GM19043 (cell line): ENCODE measurements around the gene ITPRIPL2.

Experiments
- ATAC-seq: cut with Tn5 transposase; IDR thresholded peaks from one replicate; pipeline ENCODE4 v1.9.1; 2021; ENCODE audit warnings: low read depth; ENCODE audit not compliant: unreplicated experiment

The ITPRIPL2 gene

DNA sequence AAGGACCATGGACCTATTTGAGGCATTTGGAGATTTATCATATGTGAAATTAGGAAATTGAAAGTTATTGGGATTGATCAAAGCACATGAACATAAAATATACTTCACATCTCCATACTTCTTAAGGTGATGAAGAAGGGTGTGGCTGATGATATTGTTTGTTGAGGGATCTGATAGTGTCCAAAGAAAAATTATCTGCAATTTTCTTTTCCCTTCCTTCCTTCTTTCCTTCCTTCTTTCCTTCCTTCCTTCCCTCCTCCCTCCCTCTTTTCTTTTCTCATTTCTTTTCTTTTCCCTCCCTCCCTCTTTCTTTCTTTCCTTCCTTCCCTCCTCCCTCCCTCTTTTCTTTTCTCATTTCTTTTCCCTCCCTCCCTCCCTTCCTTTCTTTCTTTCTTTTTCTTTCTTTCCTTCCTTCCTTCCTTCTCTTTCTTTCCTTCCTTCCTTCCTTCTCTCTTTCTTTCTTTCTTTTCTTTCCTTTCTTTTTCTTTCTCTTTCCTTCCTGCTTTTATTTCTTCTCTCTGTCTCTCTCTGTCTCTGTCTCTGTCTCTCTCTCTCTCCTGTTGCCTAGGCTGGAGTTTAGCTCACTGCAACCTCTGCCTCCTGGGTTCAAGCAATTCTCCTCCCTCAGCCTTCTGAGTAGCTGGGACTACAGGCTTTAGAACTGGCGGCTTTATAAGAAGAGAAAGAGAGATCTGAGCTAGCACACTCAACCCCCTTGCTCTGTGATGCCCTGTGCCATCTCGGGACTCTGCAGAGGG lies 20.9 kb upstream of the ITPRIPL2 start:
- no peak for ATAC-seq

GRCh38 chr16:19093631-19094541 lies 19.9 kb upstream of the ITPRIPL2 start:
- ATAC-seq = no peak

GRCh38 chr16:19094542-19095365 lies 19.0 kb upstream of the ITPRIPL2 start:
- no peak for ATAC-seq

DNA sequence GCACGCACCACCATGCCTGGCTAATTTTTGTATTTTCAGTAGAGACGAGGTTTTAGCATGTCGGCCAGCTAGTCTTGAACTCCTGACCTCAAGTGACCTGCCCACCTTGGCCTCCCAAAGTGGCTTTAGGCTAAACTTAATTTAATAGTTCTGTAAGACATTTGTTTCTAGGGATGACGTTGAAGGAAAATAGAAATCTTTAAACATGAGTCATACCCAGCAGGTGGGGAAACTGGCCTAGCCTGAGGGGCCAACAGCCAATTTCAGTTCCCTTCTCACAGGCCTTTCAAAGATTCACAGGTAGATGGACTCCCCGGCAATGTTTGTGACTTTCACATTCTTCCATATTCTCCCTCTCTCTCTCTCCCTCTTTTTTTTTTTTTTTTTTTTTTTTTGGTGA lies 18.1 kb upstream of the ITPRIPL2 start:
- ATAC-seq = no peak

DNA sequence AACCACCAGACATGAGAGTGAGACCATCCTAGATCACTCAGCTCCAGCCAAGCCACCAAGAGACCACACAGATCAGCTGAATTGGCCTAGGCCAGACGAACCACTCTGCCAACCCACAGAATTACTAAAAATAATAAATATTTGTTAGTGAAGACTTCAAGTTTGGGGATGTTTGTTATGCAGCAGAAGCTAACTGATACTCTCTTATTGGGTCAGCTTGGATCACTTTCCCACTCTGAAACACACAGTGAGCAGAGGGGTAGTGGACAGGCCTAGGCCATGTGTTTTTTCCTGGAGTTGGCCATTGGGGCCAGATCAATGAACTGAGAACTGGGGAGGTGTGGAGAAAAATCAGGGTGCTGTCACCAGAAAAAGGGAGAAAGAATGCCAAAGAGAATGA lies 15.6 kb upstream of the ITPRIPL2 start:
- no peak for ATAC-seq

- ATAC-seq = no peak
Measured at GRCh38 chr16:19102187-19102872, 11.4 kb upstream of the ITPRIPL2 start.

- no peak for ATAC-seq
Measured at GRCh38 chr16:19104607-19105006, 9.2 kb upstream of the ITPRIPL2 start.

DNA sequence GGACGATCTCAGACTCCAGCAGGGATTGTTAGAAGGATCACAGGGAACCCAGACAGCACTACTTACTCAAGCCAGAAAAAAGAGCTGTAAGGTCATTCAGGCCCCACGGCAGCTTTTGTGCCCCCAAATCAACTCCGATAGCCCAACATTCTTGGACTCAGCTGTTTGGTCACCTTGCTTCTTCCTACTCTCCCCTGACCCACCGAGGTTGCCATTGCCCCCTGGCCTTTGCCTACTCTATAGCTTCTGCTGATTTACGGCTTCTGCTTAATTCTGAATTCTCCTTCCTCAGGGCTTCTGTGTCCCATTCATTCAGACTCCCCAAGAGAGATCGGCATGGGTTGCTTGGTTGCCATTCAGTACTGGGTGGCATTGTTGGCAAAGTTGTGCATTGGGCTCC lies 8.6 kb upstream of the ITPRIPL2 start:
- no peak for ATAC-seq

DNA sequence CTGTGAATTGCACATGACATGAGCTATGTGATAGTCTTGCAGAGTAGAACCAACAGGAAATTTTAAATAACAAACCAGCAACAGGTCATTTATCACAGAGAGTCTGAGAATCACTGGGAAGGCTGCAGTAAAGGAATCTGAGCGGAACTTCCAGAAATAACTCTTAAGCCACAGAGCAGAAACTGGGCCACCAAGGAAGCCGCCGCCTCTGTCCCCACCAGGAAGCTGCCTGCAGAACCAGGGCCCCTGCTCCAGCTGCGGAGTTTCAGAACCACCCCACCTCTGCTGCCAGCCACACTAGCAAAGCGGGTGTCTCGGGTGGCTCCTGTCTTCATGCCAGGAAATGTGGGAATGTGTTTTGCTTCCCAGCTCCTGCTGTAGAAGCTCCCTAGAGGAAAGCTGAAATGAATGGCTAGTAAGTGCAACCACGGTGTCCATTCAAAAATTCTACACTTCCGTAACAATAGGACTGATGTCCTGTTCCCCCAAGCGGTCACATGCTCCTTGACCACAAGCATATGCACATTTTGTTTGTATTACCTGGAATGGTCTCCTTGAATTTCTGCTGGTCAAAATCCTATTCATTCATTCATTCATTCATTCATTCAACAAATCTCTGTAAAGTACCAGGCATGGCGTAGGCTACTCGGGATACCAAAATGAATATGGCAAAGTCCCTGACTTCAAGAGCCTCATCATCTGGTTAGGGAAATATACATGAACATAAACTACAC lies 7.7 kb upstream of the ITPRIPL2 start:
- no peak for ATAC-seq

GRCh38 chr16:19106625-19107020 lies 7.1 kb upstream of the ITPRIPL2 start:
- no peak for ATAC-seq

- ATAC-seq = no peak
Measured at GRCh38 chr16:19108409-19109287, 5.1 kb upstream of the ITPRIPL2 start.

- no peak for ATAC-seq
Measured at GRCh38 chr16:19109288-19109664, 4.5 kb upstream of the ITPRIPL2 start.

GRCh38 chr16:19110537-19111360 lies 3.0 kb upstream of the ITPRIPL2 start:
- no peak for ATAC-seq

DNA sequence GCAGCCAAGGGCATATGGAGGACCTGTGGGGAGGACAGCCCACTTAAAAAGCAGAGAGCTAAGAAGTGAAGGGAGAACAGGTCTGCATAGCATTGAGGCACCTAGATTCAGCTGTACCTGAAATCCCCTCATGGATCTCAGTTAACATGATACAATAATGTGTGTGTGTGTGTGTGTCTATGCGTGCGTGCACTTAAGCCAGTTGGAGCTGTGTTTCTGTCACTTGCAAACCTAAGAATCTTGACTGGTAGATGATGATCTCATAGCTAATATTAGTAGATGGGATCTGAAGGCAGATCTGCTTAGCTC lies 1.7 kb upstream of the ITPRIPL2 start:
- ATAC-seq = no peak

- ATAC-seq = no peak
Measured at GRCh38 chr16:19114359-19115147, 789 bp downstream of the ITPRIPL2 start.

DNA sequence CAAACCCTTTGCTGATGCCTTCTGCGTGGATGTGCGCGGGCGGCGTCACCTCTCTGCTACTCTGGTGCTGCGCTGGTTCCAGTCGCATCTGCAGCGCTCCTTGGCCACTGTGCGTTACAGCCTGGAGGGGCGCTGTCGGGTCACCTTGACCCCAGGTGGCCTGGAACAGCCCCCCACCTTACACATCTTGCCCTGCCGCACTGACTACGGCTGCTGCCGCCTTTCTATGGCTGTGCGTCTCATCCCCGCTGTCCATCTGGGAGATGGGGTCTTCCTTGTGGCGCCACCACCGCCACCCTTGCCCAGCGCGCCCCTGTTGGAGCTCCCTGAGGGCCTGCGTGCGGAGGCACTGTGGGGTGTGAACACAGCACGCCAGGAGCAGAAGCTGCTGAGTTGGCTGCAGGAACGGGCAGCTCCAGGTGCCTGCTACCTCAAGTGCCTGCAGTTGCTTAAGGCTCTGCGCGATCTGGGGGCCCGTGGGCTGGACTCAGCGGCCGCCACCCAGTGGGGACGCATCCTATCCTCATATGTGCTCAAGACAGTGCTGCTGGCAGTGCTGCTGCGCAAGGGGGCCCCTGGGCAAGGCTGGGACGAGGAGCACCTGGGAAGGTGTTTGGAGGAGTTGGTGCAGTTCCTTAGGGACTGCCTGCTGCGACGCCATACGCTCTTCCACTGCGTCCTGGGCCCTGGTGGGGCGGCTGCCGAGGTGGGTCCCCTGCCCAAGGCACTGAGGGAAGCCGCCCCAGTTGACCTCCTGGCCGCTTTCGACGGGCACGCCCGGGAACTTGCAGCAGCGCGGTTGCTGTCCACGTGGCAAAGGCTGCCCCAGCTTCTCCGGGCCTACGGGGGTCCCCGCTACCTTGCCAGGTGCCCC lies 1.6 kb downstream of the ITPRIPL2 start:
- ATAC-seq = no peak
